CMK (cell line): Measurements from ENCODE around the gene TEX48.

ENCODE experiments used
- DNase-seq: peaks from one replicate; pipeline ENCODE4 v3.0.0-alpha.2; 2010; ENCODE audit warnings: low read depth

Gene TEX48

DNA sequence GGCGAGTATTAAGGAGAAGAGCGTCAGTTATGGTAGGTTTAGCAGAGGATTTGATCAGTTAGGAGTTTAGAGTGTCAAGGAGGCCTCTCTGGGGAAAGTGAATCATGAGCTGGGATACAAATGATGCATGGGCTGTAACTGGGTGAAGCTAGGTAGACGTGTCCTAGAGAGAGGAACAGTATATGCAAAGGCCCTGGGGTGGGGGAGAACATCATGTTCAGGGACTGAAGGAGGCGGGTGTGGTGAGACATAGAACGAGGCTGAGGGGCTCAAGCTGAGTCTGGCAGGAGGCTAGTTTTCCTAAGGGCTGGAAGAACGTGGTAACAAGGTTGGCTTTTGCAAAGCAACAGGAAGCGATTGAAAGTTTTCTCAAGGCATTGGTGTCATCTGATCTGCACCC is 60.4 kb downstream of the TEX48 start:
- no peak for DNase-seq

- no peak for DNase-seq
Measured at GRCh38 chr9:114619191-114619761, 62.7 kb downstream of the TEX48 start.

GRCh38 chr9:114616684-114617520 is 65.1 kb downstream of the TEX48 start:
- DNase-seq: no peak
